ENCODE measurements around the gene CDH12.

- TF ChIP-seq TAF1 (IDR thresholded peaks at IDR 0.05; ENCODE audit: borderline replicate concordance, insufficient read depth, low read length) (no peak), POLR2AphosphoS5 (IDR thresholded peaks at IDR 0.05; ENCODE audit: low read depth, low read length) (no peak), SIN3A (IDR thresholded peaks at IDR 0.05; ENCODE audit: borderline replicate concordance, insufficient read depth, low read length) (no peak), REST (IDR thresholded peaks at IDR 0.05; ENCODE audit: insufficient read depth in 1 of 2, low read depth in 2 of 2, low read length in 2 of 2) (no peak), FOXP2 (optimal IDR thresholded peaks at IDR 0.05; ENCODE audit: borderline replicate concordance, extremely low read depth, extremely low read length, insufficient read depth) (no peak)
Measured at GRCh38 chr5:22319798-22320197, 533.3 kb downstream of the CDH12 start.

Data from PFSK-1 (cell line).